Right atrium auricular region (tissue), 2 donors: Measurements from ENCODE around the gene R3HDM2. TPM values are rescaled to one million over a fixed set of nuclear protein-coding genes. Genes with fewer than 3 reads are reported as not detected.
"Not testable (repeated sequence)": the region's sequence is repeated elsewhere in the genome, so short reads cannot be mapped to it uniquely, and the experiment has no call there.

Experiments used
- DNase-seq: peaks from one replicate; pipeline ENCODE4 v3.0.0-alpha.2; 2019; ENCODE audit warnings: low spot score
- H3K27ac ChIP-seq, 2 donors: fragments of 200-600 bp; sonication (generic); 1 replicate in 1 of 2; 2 replicates in 1 of 2; pipeline ENCODE4 v1.5.1; 2016 to 2019
- H3K27me3 ChIP-seq, 2 donors: fragments of 200-600 bp; sonication (generic); one replicate each; pipeline versions ENCODE4 v1.5.1 to v1.6.0; 2017 to 2019
- H3K36me3 ChIP-seq: fragments of 200-600 bp; sonication (generic); one replicate; pipeline ENCODE4 v1.5.1; 2016
- H3K4me1 ChIP-seq, 2 donors: fragments of 200-600 bp; sonication (generic); one replicate each; pipeline versions ENCODE4 v1.5.1 to v1.6.0; 2017 to 2019
- H3K4me3 ChIP-seq, 2 donors: fragments of 200-600 bp; sonication (generic); 1 replicate in 1 of 2; 2 replicates in 1 of 2; pipeline ENCODE4 v1.5.1; 2017 to 2019; ENCODE audit warnings: mild to moderate bottlenecking in 1 of 2, moderate library complexity in 1 of 2
- H3K9me3 ChIP-seq, 2 donors: fragments of 200-600 bp; sonication (generic); one replicate each; pipeline ENCODE4 v1.5.1; 2019
- total RNA-seq, 2 donors: library from RNA; depleted of rRNA; stranded (reverse); fragments of >200 nt; gene quantifications; one replicate each; pipeline ENCODE4 v1.1.0, GENCODE V29; 2016
- TF ChIP-seq, protein P1 (sequence below), 2 donors: fragments of 200-600 bp; sonication (generic); IDR thresholded peaks; one replicate each; pipeline ENCODE4 v1.5.1; 2019; ENCODE audit warnings: antibody characterized with exemption in 2 of 2

R3HDM2 gene
- total RNA-seq, 2 donors from 2014 or later: 31.7 to 47.8 TPM

DNA sequence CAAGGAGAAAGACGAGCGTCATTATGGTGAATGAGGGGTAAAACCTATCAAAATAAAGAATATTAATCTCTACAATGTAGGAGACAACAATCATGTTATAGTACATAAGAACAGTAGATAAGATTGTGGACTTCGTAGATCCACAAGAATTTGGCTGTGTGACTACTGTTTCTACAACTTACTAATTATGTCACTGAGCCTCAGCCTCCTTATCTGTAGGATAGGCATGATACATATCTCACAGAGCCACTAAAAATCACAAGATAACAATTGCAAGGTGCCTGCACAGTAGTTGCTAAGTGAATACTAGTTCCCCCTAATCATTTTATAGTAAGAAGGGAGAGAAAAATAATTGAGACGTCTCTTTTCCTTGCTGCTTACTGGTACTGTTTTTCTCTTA lies 101.6 kb downstream of the R3HDM2 start:
- H3K9me3 ChIP-seq: no peaks in the 10 kb centered on the region
- H3K27me3 ChIP-seq: no peaks in the 10 kb centered on the region
- H3K36me3 ChIP-seq: no peaks in the 10 kb centered on the region
- TF ChIP-seq, protein P1, sequence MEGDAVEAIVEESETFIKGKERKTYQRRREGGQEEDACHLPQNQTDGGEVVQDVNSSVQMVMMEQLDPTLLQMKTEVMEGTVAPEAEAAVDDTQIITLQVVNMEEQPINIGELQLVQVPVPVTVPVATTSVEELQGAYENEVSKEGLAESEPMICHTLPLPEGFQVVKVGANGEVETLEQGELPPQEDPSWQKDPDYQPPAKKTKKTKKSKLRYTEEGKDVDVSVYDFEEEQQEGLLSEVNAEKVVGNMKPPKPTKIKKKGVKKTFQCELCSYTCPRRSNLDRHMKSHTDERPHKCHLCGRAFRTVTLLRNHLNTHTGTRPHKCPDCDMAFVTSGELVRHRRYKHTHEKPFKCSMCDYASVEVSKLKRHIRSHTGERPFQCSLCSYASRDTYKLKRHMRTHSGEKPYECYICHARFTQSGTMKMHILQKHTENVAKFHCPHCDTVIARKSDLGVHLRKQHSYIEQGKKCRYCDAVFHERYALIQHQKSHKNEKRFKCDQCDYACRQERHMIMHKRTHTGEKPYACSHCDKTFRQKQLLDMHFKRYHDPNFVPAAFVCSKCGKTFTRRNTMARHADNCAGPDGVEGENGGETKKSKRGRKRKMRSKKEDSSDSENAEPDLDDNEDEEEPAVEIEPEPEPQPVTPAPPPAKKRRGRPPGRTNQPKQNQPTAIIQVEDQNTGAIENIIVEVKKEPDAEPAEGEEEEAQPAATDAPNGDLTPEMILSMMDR (IDR thresholded peaks at IDR 0.05): no peak
- no peak overlapping the region for H3K27ac ChIP-seq
- DNase-seq: no peak
- H3K4me1 ChIP-seq: no peaks in the 10 kb centered on the region
- no peak overlapping the region for H3K4me3 ChIP-seq

DNA sequence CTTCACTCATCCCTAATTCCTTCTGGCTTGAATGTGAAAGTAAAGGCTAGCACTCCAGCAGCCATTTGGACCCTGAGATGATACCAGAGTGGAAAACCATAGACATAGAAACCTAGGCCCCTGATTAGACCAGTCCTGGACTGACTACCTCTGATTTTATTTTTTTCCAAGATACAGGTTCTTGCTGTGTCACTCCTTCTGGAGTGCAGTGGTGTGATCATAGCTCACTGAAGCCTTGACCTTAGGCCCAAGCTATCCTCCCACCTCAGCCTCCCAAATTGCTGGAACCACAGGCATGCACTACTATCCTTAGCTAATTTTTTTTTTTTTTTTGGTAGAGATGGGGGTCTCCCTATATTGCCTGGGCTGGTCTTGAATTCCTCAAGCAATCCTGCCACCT lies 105.4 kb downstream of the R3HDM2 start:
- H3K9me3 ChIP-seq: no peaks in the 10 kb centered on the region
- H3K27ac ChIP-seq: no peak overlapping the region
- no peaks in the 10 kb centered on the region for H3K4me1 ChIP-seq
- no peak overlapping the region for H3K4me3 ChIP-seq
- no peaks in the 10 kb centered on the region for H3K36me3 ChIP-seq
- no peaks in the 10 kb centered on the region for H3K27me3 ChIP-seq
- TF ChIP-seq, protein P1 (IDR thresholded peaks at IDR 0.05): no peak
- no peak for DNase-seq

DNA sequence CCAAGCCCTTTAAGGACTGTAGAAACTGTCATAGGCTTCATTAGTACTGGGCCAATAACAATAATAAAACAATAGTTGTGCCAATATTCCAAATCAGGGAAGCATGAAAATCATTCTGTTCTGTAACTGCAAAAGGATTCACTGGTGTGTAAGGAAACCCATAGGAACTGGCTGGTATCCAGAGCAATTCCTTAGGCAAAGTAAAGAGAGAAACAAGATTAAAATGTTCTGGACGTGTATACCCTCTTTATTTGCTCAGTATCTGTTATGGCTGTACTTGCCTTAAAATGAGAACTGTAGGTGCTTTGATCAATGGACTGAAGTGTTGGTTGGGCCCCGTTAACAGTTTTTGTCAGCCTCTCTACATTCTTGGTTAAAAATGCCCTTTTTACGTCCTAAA lies 107.4 kb downstream of the R3HDM2 start:
- TF ChIP-seq, protein P1 (IDR thresholded peaks at IDR 0.05): no peak
- H3K4me1 ChIP-seq: no peaks in the 10 kb centered on the region
- DNase-seq: no peak
- no peaks in the 10 kb centered on the region for H3K9me3 ChIP-seq
- H3K4me3 ChIP-seq: no peak overlapping the region
- no peaks in the 10 kb centered on the region for H3K36me3 ChIP-seq
- H3K27ac ChIP-seq: no peak overlapping the region
- no peaks in the 10 kb centered on the region for H3K27me3 ChIP-seq

DNA sequence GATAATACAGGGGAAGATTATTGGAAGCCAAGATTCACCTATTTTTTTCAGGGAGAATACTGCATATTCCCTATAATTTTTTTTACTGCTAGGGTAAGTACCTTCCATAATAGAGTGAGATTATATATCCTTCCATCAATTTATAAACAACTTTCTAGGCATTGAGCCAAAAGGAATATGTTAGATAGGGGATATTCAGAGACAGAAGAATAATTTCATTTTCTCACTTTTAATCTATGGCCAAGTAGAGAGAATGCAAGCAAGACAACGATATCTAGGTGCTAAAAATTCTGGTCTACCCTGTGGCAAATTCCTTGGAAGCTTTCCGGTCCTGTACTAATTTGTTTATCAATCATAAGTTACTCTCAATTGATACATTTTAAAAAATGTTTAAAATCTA lies 110.2 kb downstream of the R3HDM2 start:
- Histone ChIP-seq H3K27ac (no peak overlapping the region), H3K9me3 (no peaks in the 10 kb centered on the region), H3K4me1 (no peaks in the 10 kb centered on the region), H3K4me3 (no peak overlapping the region), H3K36me3 (no peaks in the 10 kb centered on the region), H3K27me3 (no peaks in the 10 kb centered on the region)
- no peak for DNase-seq
- TF ChIP-seq, protein P1 (IDR thresholded peaks at IDR 0.05): no peak

DNA sequence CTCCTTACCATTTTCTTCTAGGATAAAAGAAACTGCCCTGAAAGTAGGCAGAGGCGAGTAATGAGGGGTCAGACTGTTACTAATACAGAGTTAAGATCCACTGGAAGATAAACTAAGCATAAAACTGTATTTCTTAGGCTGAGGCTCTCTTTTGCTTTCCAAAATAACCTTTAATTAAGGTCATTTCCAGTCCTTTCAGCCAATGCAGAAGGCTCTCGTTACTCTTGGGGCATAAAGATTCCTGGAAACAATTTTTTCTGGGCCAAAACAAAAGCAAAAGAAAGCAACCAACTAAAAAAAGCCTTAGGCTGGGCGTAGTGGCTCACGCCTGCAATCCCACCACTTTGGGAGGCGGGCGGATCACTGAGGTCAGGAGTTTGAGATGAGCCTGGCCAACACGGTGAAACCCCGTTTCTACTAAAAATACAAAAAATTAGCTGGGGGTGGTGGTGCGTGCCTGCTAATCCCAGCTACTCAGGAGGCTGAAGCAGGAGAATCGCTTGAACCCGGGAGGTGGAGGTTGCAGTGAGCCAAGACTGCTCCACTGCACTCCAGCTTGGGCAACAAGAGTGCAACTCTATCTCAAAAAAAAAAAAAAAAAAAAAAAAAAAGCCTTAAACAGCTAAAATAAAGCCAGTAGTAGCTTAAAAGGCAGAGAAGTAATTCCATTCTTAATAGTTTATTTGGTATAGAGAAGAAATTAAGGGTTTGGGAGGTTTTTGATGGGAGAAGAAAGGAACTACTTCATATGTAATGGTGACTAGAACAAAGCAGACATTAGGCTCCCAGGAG lies 111.0 kb downstream of the R3HDM2 start:
- peak overlapping the region in 1 of 2 donors; percentile 22 for H3K27ac ChIP-seq
- no peaks in the 10 kb centered on the region for H3K27me3 ChIP-seq
- H3K36me3 ChIP-seq: no peaks in the 10 kb centered on the region
- no peak overlapping the region for H3K4me3 ChIP-seq
- no peaks in the 10 kb centered on the region for H3K9me3 ChIP-seq
- TF ChIP-seq, protein P1 (IDR thresholded peaks at IDR 0.05): no peak
- H3K4me1 ChIP-seq: no peaks in the 10 kb centered on the region
- no peak for DNase-seq

DNA sequence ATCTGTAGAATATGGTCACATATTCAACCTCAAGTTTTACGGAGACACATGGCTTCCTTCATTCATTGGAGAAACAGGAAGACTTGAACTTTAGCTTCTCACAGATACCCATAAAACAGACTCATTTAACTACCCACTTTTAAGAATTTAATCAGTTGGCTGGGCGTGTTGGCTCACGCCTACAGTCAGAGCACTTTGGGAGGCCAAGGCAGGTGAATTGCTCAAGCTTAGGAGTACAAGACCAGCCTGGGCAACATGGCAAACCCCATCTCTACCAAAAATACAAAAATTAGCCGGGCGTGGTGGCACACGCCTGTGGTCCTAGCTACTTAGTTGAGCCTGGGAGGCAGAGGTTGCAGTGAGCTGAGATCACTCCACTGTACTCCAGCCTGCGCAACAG lies 115.2 kb downstream of the R3HDM2 start:
- TF ChIP-seq, protein P1 (IDR thresholded peaks at IDR 0.05): no peak
- Histone ChIP-seq H3K9me3 (no peaks in the 10 kb centered on the region), H3K4me1 (no peaks in the 10 kb centered on the region), H3K27me3 (no peaks in the 10 kb centered on the region), H3K4me3 (no peak overlapping the region), H3K27ac (no peak overlapping the region), H3K36me3 (no peaks in the 10 kb centered on the region)
- no peak for DNase-seq

DNA sequence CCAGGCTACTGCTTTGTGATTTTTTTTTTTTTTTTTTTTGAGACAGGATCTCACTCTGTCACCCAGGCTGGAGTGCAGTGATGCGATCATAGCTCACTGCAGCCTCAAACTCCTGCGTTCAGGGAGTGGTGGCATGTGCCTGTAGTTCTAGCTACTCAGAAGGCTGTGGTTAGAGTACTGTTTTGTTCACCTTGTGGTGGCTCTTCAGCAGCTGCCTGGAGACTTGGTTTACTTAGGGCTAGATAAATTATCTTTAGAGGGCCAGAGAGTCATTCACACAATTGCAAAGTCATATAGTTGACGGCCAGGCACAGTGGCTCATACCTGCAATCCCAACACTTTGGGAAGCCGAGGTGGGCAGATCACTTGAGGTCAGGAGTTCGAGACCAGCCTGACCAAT lies 118.6 kb downstream of the R3HDM2 start:
- not testable (repeated sequence) for DNase-seq, H3K4me1 ChIP-seq, H3K27ac ChIP-seq, H3K27me3 ChIP-seq, H3K36me3 ChIP-seq, H3K9me3 ChIP-seq, H3K4me3 ChIP-seq
